Measurements from ENCODE around the gene NOS1AP.

- no peak for TF ChIP-seq CTCF (conservative IDR thresholded peaks at IDR 0.05; ENCODE audit: low read depth, low read length)
- no peak for TF ChIP-seq EZH2 (IDR thresholded peaks at IDR 0.05; ENCODE audit: low read length, unreplicated experiment)
Observed at GRCh38 chr1:162385280-162385623, 315.8 kb downstream of the NOS1AP start.
